H1 (cell line): ENCODE measurements around the gene CSAD. TPM values are rescaled to one million over a fixed set of nuclear protein-coding genes. Genes with fewer than 3 reads are reported as not detected.

Experiments
- CHD7 ChIP-seq: fragments of 300-600 bp; sonication (generic); IDR thresholded peaks from 2 replicates; pipeline ENCODE4 v1.7.1; 2012; ENCODE audit warnings: low read length, moderate library complexity, mild to moderate bottlenecking, inconsistent platforms; ENCODE audit not compliant: insufficient replicate concordance
- MAFK ChIP-seq: IDR thresholded peaks from 2 replicates; pipeline ENCODE4 v1.6.1; 2012; ENCODE audit warnings: low read depth, mild to moderate bottlenecking, improper control_type of control experiment, low read length
- polyA plus RNA-seq, 7 experiments: library from polyadenylated mRNA; depleted of rRNA in 3 of 7; stranded (reverse) in 5 of 7; unstranded in 2 of 7; fragments of >200 nt in 5 of 7; fragments of 200-250 nt in 2 of 7; gene quantifications; 1 replicate in 5 of 7; 2 replicates in 1 of 7; 4 replicates in 1 of 7; pipeline versions ENCODE4 v1.2.1 to v1.2.3, GENCODE V29; 2011 to 2013; ENCODE audit warnings: missing spikeins in 2 of 7, mixed read lengths in 2 of 7
- total RNA-seq: library from RNA; stranded (reverse); fragmentation: NEBNext Ultra II Directional; extraction: Animal tissue kit (Norgen Biotek cat#: 25700); gene quantifications from 2 replicates; pipeline ENCODE4 v1.2.1, GENCODE V29; 2021

CSAD gene
- total and polyA plus RNA-seq, 2 of the 8 experiments (the other 6 are each of a cell fraction or from before 2014, with no cell fraction given): 8.8 to 11.3 TPM

GRCh38 chr12:53179687-53180219 is 972 bp downstream of the CSAD start (continued):
- TF ChIP-seq CHD7 (no peak), MAFK (no peak)
- TF ChIP-seq, all 59 proteins: peak for 1
